SW 1271 (cell line): ENCODE data around the gene APOA4.

Experiments used
- DNase-seq, 2 experiments: peaks; one replicate each; lab custom pipeline; 2025; lab: John Stamatoyannopoulos, UW

The APOA4 gene

DNA sequence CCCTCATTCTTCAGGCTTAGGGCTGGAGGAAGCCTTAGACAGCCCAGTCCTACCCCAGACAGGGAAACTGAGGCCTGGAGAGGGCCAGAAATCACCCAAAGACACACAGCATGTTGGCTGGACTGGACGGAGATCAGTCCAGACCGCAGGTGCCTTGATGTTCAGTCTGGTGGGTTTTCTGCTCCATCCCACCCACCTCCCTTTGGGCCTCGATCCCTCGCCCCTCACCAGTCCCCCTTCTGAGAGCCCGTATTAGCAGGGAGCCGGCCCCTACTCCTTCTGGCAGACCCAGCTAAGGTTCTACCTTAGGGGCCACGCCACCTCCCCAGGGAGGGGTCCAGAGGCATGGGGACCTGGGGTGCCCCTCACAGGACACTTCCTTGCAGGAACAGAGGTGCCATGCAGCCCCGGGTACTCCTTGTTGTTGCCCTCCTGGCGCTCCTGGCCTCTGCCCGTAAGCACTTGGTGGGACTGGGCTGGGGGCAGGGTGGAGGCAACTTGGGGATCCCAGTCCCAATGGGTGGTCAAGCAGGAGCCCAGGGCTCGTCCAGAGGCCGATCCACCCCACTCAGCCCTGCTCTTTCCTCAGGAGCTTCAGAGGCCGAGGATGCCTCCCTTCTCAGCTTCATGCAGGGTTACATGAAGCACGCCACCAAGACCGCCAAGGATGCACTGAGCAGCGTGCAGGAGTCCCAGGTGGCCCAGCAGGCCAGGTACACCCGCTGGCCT is 7.2 kb upstream of the APOA4 start:
- DNase-seq: no peak

DNA sequence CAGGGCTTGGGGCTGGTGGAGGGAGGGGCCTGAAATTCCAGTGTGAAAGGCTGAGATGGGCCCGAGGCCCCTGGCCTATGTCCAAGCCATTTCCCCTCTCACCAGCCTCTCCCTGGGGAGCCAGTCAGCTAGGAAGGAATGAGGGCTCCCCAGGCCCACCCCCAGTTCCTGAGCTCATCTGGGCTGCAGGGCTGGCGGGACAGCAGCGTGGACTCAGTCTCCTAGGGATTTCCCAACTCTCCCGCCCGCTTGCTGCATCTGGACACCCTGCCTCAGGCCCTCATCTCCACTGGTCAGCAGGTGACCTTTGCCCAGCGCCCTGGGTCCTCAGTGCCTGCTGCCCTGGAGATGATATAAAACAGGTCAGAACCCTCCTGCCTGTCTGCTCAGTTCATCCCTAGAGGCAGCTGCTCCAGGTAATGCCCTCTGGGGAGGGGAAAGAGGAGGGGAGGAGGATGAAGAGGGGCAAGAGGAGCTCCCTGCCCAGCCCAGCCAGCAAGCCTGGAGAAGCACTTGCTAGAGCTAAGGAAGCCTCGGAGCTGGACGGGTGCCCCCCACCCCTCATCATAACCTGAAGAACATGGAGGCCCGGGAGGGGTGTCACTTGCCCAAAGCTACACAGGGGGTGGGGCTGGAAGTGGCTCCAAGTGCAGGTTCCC is 6.5 kb upstream of the APOA4 start, which contains the start of gene APOC3:
APOC3 (plus strand) TSS at position 383 of the 659 bp plus-strand sequence. CDS start 676 bp downstream, outside the sequence.
- DNase-seq: no peak

DNA sequence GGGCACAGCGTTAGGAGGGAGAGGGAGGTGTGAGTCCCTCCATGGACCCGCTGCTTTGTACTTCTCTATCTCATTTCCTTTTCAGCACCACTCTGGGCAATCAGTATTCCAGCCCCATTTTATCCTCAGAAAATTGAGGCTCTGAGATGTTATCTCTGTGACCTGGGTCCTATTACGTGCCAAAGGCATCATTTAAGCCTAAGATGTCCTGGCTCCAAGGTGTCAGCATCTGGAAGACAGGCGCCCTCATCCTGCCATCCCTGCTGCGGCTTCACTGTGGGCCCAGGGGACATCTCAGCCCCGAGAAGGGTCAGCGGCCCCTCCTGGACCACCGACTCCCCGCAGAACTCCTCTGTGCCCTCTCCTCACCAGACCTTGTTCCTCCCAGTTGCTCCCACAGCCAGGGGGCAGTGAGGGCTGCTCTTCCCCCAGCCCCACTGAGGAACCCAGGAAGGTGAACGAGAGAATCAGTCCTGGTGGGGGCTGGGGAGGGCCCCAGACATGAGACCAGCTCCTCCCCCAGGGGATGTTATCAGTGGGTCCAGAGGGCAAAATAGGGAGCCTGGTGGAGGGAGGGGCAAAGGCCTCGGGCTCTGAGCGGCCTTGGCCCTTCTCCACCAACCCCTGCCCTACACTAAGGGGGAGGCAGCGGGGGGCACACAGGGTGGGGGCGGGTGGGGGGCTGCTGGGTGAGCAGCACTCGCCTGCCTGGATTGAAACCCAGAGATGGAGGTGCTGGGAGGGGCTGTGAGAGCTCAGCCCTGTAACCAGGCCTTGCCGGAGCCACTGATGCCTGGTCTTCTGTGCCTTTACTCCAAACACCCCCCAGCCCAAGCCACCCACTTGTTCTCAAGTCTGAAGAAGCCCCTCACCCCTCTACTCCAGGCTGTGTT is 5.8 kb upstream of the APOA4 start:
- no peak for DNase-seq

GRCh38 chr11:116827461-116827860 is 4.4 kb upstream of the APOA4 start:
- DNase-seq: no peak

- no peak for DNase-seq
These were observed 3.8 kb upstream of the APOA4 start for GRCh38 chr11:116826751-116827431.

DNA sequence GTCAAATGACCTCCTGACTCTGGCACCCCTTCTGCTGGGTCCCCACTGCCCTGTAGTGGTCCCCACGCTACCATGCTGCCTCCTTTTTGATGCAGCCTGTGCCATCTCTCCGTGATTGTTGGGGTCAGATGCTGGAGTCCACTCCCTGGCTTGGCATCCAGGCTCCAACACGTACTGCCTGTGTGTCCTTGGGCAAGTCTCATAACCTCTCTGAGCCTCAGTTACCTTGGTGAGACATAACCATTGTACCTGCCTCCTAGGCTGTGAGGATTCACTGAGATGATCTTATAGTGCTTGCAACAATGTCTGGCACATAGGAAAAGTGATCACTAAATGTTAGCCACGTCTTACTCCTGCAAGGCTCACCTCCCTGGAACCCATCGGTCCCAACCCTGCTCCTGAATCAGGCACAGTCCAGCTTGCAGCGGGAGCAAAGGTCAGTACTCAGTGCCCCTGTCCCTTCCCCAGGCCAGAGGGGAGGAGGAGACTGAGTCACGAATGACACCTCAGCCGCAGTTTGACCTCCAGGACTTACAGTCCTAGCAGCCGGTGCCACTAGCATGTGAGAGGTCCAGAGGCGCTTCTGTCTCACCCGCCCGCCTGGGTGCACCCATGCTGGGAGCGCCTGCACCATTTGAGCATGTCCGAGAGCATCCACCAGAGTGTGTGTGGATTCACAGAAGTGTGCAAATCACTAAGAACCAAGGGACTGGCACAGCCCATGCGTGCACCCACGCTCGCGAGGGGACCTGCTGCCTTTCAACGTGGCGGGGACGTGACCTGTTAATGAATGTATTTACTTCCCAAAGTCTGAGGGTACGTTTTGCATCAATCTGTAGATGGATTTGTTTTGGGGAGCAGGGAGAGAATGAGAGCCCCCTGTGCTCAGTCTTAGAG is 3.0 kb upstream of the APOA4 start:
- DNase-seq: no peak

- DNase-seq: no peak
These were observed 2.3 kb upstream of the APOA4 start for GRCh38 chr11:116825434-116825833.

DNA sequence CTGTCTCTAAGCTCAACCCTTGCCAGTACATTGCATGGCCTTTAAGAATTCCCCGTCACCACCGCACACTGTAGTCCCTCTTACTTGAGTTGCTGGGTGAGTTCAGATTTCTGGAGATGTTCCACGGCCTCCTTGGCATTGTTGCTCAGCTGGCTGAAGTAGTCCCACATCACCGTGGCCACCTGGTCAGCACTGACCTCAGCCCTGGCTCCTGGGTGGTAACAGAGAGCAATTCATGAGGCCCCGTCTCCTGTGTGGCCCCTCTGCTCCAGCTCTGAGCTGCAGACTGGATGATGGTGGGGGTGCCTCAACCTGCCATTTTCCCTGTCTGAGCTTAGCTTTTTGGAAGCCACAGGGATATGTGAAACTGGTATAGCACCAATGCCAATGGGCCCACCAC is 529 bp downstream of the APOA4 start:
- no peak for DNase-seq

- no peak for DNase-seq
These were observed 1.8 kb downstream of the APOA4 start for GRCh38 chr11:116821050-116821918.

DNA sequence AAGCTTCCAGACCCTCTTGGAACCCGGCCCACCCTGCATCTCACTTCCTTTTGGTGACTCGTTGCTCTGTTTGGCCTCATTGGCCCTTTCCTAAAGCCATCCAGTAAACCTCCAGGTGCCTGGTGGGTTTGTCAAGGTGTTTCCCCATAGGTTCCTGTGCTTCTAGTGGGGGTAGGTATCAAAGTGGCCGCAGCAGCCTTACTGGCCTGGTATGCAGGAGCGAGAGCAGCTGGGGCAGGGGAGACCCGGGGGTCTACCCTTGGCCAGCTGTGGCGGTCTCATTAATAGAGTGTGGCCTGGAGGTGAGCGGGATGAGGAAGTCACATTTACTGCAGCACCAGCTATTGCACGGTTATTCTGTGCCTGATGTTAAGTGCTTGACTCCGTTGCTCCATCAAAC is 4.1 kb downstream of the APOA4 start:
- DNase-seq: no peak

- no peak for DNase-seq
These were observed 8.6 kb downstream of the APOA4 start for GRCh38 chr11:116814502-116814901.

DNA sequence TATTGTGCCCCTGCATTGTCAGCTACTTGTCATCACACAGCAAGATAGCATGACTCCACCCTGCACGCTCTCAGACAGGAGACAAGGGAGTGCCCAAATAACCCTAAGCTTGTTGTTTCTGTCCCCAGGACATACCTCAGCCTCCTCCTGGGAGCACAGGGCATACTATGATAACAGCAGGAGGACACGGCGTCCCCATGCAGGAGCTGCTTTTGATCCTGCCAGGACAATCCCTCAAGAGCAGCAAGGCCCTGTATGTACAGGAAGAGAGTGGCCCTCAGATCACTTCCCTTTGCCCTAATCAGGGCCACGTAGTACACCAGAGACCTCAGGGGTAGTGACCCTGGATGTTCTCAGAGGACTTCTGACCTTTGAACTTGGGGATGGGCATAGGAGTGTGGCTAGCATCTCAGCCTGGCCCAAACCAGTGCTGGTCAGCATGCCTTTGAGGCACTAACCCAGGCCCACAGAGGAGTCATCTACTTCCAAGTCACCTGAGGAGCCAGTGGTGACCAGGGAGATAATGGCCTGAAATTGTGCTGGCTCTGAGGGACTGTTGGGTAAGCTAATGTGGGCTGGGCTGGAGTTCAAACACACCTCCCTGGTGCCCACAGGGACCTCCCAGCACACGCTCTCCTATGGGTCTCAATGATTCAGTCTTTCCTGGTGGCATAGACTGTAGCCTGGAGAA is 9.2 kb downstream of the APOA4 start:
- DNase-seq: no peak

- DNase-seq: no peak
These were observed 9.9 kb downstream of the APOA4 start for GRCh38 chr11:116813170-116813569.

GRCh38 chr11:116812109-116812508 is 11.0 kb downstream of the APOA4 start:
- DNase-seq: no peak

- DNase-seq: no peak
These were observed 11.9 kb downstream of the APOA4 start for GRCh38 chr11:116811194-116811593.

DNA sequence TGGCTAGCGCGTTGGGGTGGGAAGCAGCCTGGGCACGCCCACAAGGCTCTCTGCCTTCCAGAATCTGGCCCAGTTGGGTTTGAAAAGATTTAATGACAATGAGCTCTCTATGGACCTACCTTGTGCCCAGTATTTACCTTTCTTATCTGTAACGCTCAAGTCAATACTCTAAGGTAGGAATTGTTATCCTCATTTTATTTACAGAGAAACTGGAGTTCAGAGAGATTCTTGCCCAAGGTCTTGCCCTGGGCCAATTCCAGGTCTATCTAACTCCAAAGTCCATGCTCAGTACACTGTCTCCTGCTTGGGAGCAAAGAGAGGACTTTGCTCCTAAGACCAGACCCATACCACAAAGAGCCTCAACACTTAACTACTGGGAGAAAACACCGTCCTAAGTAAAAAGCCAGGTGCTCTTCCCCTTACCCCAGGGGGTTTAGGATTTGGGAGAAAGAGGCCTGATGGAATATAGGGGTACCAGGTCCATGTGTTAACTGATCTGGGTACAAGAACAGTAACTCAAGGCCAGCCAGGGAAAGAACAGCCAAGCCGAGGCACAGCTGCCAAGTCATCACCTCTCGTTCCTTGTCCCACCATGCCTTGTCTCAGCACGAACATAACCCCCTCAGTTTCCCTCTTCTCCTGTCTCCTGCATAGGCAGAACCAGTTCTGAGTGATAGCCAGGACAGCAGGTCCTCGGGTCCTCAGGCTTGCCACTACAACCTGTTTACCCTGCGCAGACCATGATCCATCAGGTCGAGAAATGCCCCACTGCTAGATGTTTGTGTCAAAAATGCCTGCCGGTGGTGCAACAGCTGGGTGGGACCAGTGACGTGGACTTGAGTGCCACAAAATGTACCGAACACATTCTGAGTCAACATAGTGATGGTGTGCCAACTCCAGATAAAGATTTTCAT is 14.6 kb downstream of the APOA4 start:
- DNase-seq: no peak

DNA sequence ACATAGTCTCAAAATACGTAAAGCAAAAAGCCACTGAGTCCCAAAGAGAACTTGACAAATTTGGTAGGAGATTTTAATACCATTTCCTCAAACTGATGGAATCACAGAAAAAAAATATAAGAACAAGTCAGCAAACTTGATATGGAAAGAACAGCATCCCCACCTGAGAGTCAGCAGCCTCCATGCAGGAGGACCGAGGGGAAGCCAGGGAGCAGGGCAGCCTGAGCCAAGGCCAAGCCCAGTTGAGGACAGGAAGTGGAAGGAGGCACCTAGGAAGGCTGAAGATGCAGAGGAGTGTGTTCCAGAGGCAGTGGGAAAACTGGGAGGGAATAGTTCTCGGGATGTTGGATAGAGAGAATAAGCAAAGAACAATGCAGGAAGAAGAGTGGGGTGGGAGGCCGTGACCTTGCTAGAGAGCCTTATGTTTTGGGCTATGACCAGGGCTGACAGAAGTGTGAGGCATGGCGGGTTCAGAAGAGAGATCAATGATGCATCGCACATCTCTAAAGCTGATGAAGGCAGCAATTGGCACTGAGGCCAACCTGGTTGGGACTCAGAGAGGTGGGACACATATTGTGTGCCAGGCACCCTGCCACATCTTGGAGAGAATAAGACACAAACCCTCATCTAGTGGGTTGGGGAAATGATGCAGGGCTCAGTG is 15.4 kb downstream of the APOA4 start:
- no peak for DNase-seq

GRCh38 chr11:116804001-116804400 is 19.1 kb downstream of the APOA4 start:
- DNase-seq: no peak
